Neural cell (in vitro differentiated cells): ENCODE data around the gene TSPAN7.

Source experiments
- EP300 ChIP-seq: fragments of 450-650 bp; conservative IDR thresholded peaks from 2 replicates; pipeline ENCODE4 v1.6.1; 2014; ENCODE audit warnings: antibody characterized with exemption, mild to moderate bottlenecking, moderate library complexity; ENCODE audit not compliant: poor library complexity, severe bottlenecking
- EZH2 ChIP-seq: fragments of 200-600, 300-800 bp; shearing (Covaris generic), sonication (generic); IDR thresholded peaks from 2 replicates; pipeline ENCODE4 v1.6.1; 2014; ENCODE audit warnings: antibody characterized with exemption, low read length, borderline replicate concordance, mild to moderate bottlenecking; ENCODE audit not compliant: insufficient read depth, poor library complexity, severe bottlenecking
- MXI1 ChIP-seq: fragments of 450-650 bp; conservative IDR thresholded peaks from 2 replicates; pipeline ENCODE4 v1.6.1; 2014; ENCODE audit warnings: antibody characterized with exemption, mild to moderate bottlenecking; ENCODE audit not compliant: poor library complexity, severe bottlenecking
- POLR2AphosphoS5 ChIP-seq: IDR thresholded peaks from 2 replicates; pipeline ENCODE4 v1.6.1; 2012
- SMC3 ChIP-seq: fragments of 450-650 bp; conservative IDR thresholded peaks from 2 replicates; pipeline ENCODE4 v1.6.1; 2014; ENCODE audit warnings: antibody characterized with exemption, mild to moderate bottlenecking, moderate library complexity; ENCODE audit not compliant: poor library complexity
- TAF1 ChIP-seq: IDR thresholded peaks from 2 replicates; pipeline ENCODE4 v1.6.1; 2012; ENCODE audit warnings: low read depth
- TF ChIP-seq, protein P1 (sequence below): IDR thresholded peaks from 2 replicates; pipeline ENCODE4 v1.6.1; 2012; ENCODE audit warnings: borderline replicate concordance
- TF ChIP-seq, protein P2 (sequence below): fragments of 450-650 bp; IDR thresholded peaks from 2 replicates; pipeline ENCODE4 v1.5.1; 2014; ENCODE audit warnings: antibody characterized with exemption, mild to moderate bottlenecking, moderate library complexity; ENCODE audit not compliant: poor library complexity, severe bottlenecking

DNA sequence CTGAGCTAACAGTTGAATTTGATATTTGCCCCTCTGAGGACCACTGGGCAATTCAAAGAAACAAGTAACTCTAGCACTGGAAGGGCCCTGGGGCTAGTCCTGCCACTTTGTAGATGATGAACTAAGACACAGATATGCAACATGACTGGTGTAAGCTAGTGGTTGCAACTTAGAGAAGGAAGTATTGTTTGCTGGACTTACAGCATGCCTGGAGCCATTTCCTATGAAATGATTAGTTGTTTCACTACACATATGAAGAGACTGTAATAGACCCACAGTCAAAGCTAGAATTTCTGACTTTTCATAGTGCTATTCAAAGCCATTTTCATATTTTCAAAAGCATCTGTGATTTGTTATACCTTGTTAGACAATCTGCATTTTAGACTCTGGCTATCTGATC, 96.2 kb downstream of the TSPAN7 start:
- TF ChIP-seq EP300 = no peak
- TF ChIP-seq, protein P1, sequence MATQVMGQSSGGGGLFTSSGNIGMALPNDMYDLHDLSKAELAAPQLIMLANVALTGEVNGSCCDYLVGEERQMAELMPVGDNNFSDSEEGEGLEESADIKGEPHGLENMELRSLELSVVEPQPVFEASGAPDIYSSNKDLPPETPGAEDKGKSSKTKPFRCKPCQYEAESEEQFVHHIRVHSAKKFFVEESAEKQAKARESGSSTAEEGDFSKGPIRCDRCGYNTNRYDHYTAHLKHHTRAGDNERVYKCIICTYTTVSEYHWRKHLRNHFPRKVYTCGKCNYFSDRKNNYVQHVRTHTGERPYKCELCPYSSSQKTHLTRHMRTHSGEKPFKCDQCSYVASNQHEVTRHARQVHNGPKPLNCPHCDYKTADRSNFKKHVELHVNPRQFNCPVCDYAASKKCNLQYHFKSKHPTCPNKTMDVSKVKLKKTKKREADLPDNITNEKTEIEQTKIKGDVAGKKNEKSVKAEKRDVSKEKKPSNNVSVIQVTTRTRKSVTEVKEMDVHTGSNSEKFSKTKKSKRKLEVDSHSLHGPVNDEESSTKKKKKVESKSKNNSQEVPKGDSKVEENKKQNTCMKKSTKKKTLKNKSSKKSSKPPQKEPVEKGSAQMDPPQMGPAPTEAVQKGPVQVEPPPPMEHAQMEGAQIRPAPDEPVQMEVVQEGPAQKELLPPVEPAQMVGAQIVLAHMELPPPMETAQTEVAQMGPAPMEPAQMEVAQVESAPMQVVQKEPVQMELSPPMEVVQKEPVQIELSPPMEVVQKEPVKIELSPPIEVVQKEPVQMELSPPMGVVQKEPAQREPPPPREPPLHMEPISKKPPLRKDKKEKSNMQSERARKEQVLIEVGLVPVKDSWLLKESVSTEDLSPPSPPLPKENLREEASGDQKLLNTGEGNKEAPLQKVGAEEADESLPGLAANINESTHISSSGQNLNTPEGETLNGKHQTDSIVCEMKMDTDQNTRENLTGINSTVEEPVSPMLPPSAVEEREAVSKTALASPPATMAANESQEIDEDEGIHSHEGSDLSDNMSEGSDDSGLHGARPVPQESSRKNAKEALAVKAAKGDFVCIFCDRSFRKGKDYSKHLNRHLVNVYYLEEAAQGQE = no peak
- no peak for TF ChIP-seq TAF1
- TF ChIP-seq, protein P2, sequence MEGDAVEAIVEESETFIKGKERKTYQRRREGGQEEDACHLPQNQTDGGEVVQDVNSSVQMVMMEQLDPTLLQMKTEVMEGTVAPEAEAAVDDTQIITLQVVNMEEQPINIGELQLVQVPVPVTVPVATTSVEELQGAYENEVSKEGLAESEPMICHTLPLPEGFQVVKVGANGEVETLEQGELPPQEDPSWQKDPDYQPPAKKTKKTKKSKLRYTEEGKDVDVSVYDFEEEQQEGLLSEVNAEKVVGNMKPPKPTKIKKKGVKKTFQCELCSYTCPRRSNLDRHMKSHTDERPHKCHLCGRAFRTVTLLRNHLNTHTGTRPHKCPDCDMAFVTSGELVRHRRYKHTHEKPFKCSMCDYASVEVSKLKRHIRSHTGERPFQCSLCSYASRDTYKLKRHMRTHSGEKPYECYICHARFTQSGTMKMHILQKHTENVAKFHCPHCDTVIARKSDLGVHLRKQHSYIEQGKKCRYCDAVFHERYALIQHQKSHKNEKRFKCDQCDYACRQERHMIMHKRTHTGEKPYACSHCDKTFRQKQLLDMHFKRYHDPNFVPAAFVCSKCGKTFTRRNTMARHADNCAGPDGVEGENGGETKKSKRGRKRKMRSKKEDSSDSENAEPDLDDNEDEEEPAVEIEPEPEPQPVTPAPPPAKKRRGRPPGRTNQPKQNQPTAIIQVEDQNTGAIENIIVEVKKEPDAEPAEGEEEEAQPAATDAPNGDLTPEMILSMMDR = no peak
- TF ChIP-seq SMC3 = no peak
- no peak for TF ChIP-seq MXI1
- TF ChIP-seq EZH2 = no peak
- TF ChIP-seq POLR2AphosphoS5 = no peak
